ENCODE data around the gene NOP58.
"Not testable (repeated sequence)": the region's sequence is repeated elsewhere in the genome, so short reads cannot be mapped to it uniquely, and the experiment has no call there.

NOP58 gene

GRCh38 chr2:202307690-202308089 lies 42.1 kb downstream of the NOP58 start:
- no peak for DNase-seq

- no peak for DNase-seq
Measured at GRCh38 chr2:202311823-202312388, 46.3 kb downstream of the NOP58 start.

GRCh38 chr2:202314116-202314515 lies 48.6 kb downstream of the NOP58 start:
- no peak for DNase-seq

- DNase-seq = no peak
Measured at GRCh38 chr2:202317080-202317857, 51.7 kb downstream of the NOP58 start.

GRCh38 chr2:202320362-202320761 lies 54.8 kb downstream of the NOP58 start:
- DNase-seq = not testable (repeated sequence)

- DNase-seq = no peak
Measured at GRCh38 chr2:202322435-202322834, 56.9 kb downstream of the NOP58 start.

GRCh38 chr2:202327858-202328257 lies 62.3 kb downstream of the NOP58 start:
- no peak for DNase-seq

- no peak for DNase-seq
Measured at GRCh38 chr2:202335791-202336467, 70.4 kb downstream of the NOP58 start.

GRCh38 chr2:202337151-202337550 lies 71.6 kb downstream of the NOP58 start:
- no peak for DNase-seq

- no peak for DNase-seq
Measured at GRCh38 chr2:202337706-202338346, 72.3 kb downstream of the NOP58 start.

GRCh38 chr2:202339071-202339870 lies 73.7 kb downstream of the NOP58 start:
- DNase-seq = no peak

GRCh38 chr2:202344178-202344577 lies 78.6 kb downstream of the NOP58 start:
- DNase-seq = no peak

- no peak for DNase-seq
Measured at GRCh38 chr2:202346180-202346579, 80.6 kb downstream of the NOP58 start.
